AG10803 (cell line): ENCODE results near the gene TNFRSF8.
A peak's percentile ranks its signal among the peaks of the same experiment; 100 is the strongest.

ENCODE experiments used
- DNase-seq: peaks from one replicate; pipeline ENCODE4 v3.0.0; 2010; ENCODE audit warnings: low read depth
- H3K4me3 ChIP-seq: 2 replicates; pipeline ENCODE4 v1.5.1; 2011; ENCODE audit warnings: mild to moderate bottlenecking, low read length, control low read depth
- CTCF ChIP-seq: conservative IDR thresholded peaks from 2 replicates; pipeline ENCODE4 v1.5.1; 2011; ENCODE audit warnings: mild to moderate bottlenecking, low read length, control low read depth, inconsistent platforms

The TNFRSF8 gene

GRCh38 chr1:12124693-12125421 lies 61.8 kb downstream of the TNFRSF8 start:
- H3K4me3 ChIP-seq, result no peak overlapping the region
- peak; percentile 98 for TF ChIP-seq CTCF
- peak; percentile 70 for DNase-seq

GRCh38 chr1:12125422-12126355 lies 62.6 kb downstream of the TNFRSF8 start:
- no peak for TF ChIP-seq CTCF
- no peak for DNase-seq
- no peak overlapping the region for H3K4me3 ChIP-seq

- no peak for DNase-seq
- no peak overlapping the region for H3K4me3 ChIP-seq
- TF ChIP-seq CTCF, result no peak
Observed at GRCh38 chr1:12126781-12127180, 63.7 kb downstream of the TNFRSF8 start.

- TF ChIP-seq CTCF, result no peak
- DNase-seq, result no peak
- no peak overlapping the region for H3K4me3 ChIP-seq
Observed at GRCh38 chr1:12127206-12127810, 64.2 kb downstream of the TNFRSF8 start.

- no peak for DNase-seq
- no peak for TF ChIP-seq CTCF
- no peak overlapping the region for H3K4me3 ChIP-seq
Observed at GRCh38 chr1:12128120-12128519, 65.0 kb downstream of the TNFRSF8 start.

GRCh38 chr1:12129624-12130023 lies 66.5 kb downstream of the TNFRSF8 start:
- TF ChIP-seq CTCF, result no peak
- H3K4me3 ChIP-seq, result no peak overlapping the region
- no peak for DNase-seq
